NB4 (cell line): ENCODE data around the gene ITGAV.

ENCODE experiments used
- DNase-seq: peaks from one replicate; pipeline ENCODE4 v3.0.0; 2010; ENCODE audit warnings: low read depth
- H3K4me3 ChIP-seq: one replicate; pipeline ENCODE4 v1.5.1; 2011; ENCODE audit warnings: mild to moderate bottlenecking, low read depth, low read length, moderate library complexity
- MYC ChIP-seq: IDR thresholded peaks from 2 replicates; pipeline ENCODE4 v1.6.1; 2011; ENCODE audit warnings: low read depth, low read length
- POLR2A ChIP-seq: IDR thresholded peaks from 2 replicates; pipeline ENCODE4 v1.6.1; 2011; ENCODE audit warnings: mild to moderate bottlenecking; ENCODE audit not compliant: insufficient read length; ENCODE audit errors: extremely low read depth
- TF ChIP-seq, protein P1 (sequence below): IDR thresholded peaks from one replicate; pipeline ENCODE4 v1.5.1; 2012; ENCODE audit warnings: low read depth, low read length
- TF ChIP-seq, protein P2 (sequence below): IDR thresholded peaks from 2 replicates; pipeline ENCODE4 v1.6.1; 2011; ENCODE audit warnings: low read depth, low read length

ITGAV gene

GRCh38 chr2:186589612-186590349 is at the start of gene ITGAV:
ITGAV (plus strand) TSS chr2:186590056; CDS start chr2:186590339, 283 bp downstream.
- peak; percentile 98 for DNase-seq
- TF ChIP-seq, protein P1, sequence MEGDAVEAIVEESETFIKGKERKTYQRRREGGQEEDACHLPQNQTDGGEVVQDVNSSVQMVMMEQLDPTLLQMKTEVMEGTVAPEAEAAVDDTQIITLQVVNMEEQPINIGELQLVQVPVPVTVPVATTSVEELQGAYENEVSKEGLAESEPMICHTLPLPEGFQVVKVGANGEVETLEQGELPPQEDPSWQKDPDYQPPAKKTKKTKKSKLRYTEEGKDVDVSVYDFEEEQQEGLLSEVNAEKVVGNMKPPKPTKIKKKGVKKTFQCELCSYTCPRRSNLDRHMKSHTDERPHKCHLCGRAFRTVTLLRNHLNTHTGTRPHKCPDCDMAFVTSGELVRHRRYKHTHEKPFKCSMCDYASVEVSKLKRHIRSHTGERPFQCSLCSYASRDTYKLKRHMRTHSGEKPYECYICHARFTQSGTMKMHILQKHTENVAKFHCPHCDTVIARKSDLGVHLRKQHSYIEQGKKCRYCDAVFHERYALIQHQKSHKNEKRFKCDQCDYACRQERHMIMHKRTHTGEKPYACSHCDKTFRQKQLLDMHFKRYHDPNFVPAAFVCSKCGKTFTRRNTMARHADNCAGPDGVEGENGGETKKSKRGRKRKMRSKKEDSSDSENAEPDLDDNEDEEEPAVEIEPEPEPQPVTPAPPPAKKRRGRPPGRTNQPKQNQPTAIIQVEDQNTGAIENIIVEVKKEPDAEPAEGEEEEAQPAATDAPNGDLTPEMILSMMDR = no peak
- TF ChIP-seq MYC (no peak), POLR2A (peak; percentile 78)
- TF ChIP-seq, protein P2, sequence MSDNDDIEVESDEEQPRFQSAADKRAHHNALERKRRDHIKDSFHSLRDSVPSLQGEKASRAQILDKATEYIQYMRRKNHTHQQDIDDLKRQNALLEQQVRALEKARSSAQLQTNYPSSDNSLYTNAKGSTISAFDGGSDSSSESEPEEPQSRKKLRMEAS = no peak
- peak within 1 kb of the TSS; percentile 84 for H3K4me3 ChIP-seq

DNA sequence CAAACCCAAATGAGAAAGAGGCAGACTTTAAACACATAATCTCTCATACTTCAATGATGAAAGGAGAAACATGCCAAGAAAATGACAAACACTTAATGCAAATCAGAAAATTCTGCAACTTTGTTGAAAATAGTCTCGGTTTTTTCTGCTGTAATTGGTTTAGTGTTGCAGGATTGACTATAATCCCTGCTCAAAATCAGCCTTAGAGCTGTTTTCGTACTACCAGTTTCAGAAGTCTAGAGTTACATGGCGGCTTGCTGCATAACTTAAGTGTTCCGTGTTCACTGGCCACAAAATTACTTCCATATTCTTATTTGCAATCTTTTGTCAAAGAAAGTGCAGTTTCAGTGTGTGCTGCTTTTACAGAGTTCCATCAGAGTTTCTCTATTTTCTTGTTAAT is 48.9 kb upstream of the ITGAV start:
- DNase-seq = no peak
- TF ChIP-seq POLR2A (no peak), MYC (no peak)
- TF ChIP-seq, protein P1 = no peak
- TF ChIP-seq, protein P2 = no peak
- no peak overlapping the region for H3K4me3 ChIP-seq

GRCh38 chr2:186542002-186542401 is 47.9 kb upstream of the ITGAV start:
- H3K4me3 ChIP-seq = no peak overlapping the region
- no peak for TF ChIP-seq POLR2A
- no peak for TF ChIP-seq MYC
- TF ChIP-seq, protein P1 = no peak
- TF ChIP-seq, protein P2 = no peak
- DNase-seq = no peak

- DNase-seq = no peak
- TF ChIP-seq POLR2A (no peak), MYC (no peak)
- TF ChIP-seq, protein P2 = no peak
- TF ChIP-seq, protein P1 = no peak
- H3K4me3 ChIP-seq = no peak overlapping the region
Measured at GRCh38 chr2:186543561-186544131, 46.2 kb upstream of the ITGAV start.

DNA sequence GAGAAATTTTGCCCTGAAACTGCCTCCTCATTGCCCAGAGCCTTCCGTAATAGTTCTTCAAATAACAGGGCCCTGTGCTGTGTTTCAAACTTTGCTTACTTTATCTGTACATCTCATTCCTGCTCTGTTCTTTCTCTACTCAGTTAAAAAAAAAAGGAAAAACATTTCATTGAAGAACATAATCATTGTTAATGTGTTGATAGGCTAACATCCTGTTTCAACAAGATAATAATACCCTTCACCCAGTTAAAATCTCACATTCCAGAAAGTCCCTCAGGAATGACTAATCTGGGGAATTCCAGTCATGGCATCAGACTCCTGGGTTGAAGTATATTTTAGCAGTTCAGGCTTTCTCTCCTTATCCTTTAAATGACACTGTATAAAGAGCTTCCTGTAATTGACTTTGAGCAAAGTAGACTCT is 45.6 kb upstream of the ITGAV start:
- no peak for DNase-seq
- TF ChIP-seq, protein P2 = no peak
- TF ChIP-seq, protein P1 = no peak
- TF ChIP-seq MYC (no peak), POLR2A (no peak)

More for the DNA sequence above, 45.6 kb upstream of the ITGAV start:
- H3K4me3 ChIP-seq = no peak overlapping the region
